HepG2 (cell line): ENCODE measurements around the gene PIK3C2B. TPM values are rescaled to one million over a fixed set of nuclear protein-coding genes. Genes with fewer than 3 reads are reported as not detected.

Experiments used
- ATAC-seq: fragments of 200-7000 bp; cut with Tn5 transposase; 3 replicates; pipeline ENCODE4 v1.9.1; 2020; ENCODE audit warnings: mild to moderate bottlenecking, moderate library complexity
- BruUV-seq: library from RNA; stranded (reverse); fragments of 400-500 nt; replicated peaks from 2 replicates; lab custom pipeline; 2021; lab: Mats Ljungman, UMichigan
- CTCF ChIA-PET: fragments of 300-600 bp; formaldehyde crosslinking; extraction: SDS; loops from one replicate; lab custom pipeline; 2021; ENCODE audit warnings: low total read pairs, inconsistent platforms, low intra/inter-chr PET ratio; lab: Yijun Ruan, JAX
- POLR2A ChIA-PET: fragments of 350-600 bp; sonication (Branson Sonifier 250); formaldehyde crosslinking; loops from one replicate; lab custom pipeline; 2020; ENCODE audit warnings: antibody characterized with exemption, inconsistent platforms; lab: Yijun Ruan, JAX
- DNase-seq: peaks from one replicate; pipeline ENCODE4 v3.0.0-alpha.2; 2015; ENCODE audit warnings: low spot score
- FAIRE-seq: peaks from 3 replicates; lab custom pipeline; 2011; peaks lifted over from hg19 to GRCh38; lab: Jason Lieb, UNC
- H2AFZ ChIP-seq: one replicate; pipeline ENCODE4 v1.6.1; 2011; ENCODE audit warnings: low read length, inconsistent platforms
- H3K27ac ChIP-seq: fragments of 300-600 bp; 3 replicates; pipeline ENCODE4 v1.8.0; 2011; ENCODE audit warnings: mixed run types, mild to moderate bottlenecking, mixed read lengths, low read length, inconsistent platforms; ENCODE audit not compliant: insufficient read depth; ENCODE audit errors: extremely low read length
- H3K27me3 ChIP-seq, 2 experiments: fragments of 200-600 bp in 1 of 2; 2 replicates in 1 of 2; 3 replicates in 1 of 2; pipeline versions ENCODE4 v1.6.0 to v1.8.0; 2011; ENCODE audit warnings: low read length in 2 of 2, mild to moderate bottlenecking in 2 of 2, moderate library complexity in 2 of 2, inconsistent platforms in 1 of 2; ENCODE audit not compliant: insufficient read depth in 2 of 2, control insufficient read depth in 1 of 2
- H3K36me3 ChIP-seq, 2 experiments: fragments of 200-600 bp in 1 of 2; replicated peaks in 1 of 2; 2 replicates in 1 of 2; 3 replicates in 1 of 2; pipeline versions ENCODE4 v1.5.1 to v1.8.0; 2011; ENCODE audit warnings: low read length in 2 of 2, inconsistent platforms in 1 of 2; ENCODE audit not compliant: insufficient read depth in 2 of 2, control insufficient read depth in 1 of 2
- H3K4me1 ChIP-seq: 2 replicates; pipeline ENCODE4 v1.5.1; 2012; ENCODE audit warnings: low read length, inconsistent platforms; ENCODE audit not compliant: insufficient read depth
- H3K4me2 ChIP-seq: 2 replicates; pipeline ENCODE4 v1.6.0; 2011; ENCODE audit warnings: low read depth, low read length, inconsistent platforms
- H3K4me3 ChIP-seq, 3 experiments: fragments of 200-600 bp in 1 of 3; sonication (generic), shearing (Covaris generic) in 1 of 3; replicated peaks in 1 of 3; 2 replicates each; pipeline ENCODE4 v1.5.1; 2011 to 2016; ENCODE audit warnings: low read length in 3 of 3, inconsistent platforms in 2 of 3, low read depth in 2 of 3, mild to moderate bottlenecking in 2 of 3, control low read depth in 1 of 3, mixed read lengths in 1 of 3; ENCODE audit not compliant: insufficient read depth in 1 of 3
- H3K79me2 ChIP-seq: one replicate; pipeline ENCODE4 v1.6.1; 2011; ENCODE audit warnings: low read length, inconsistent platforms; ENCODE audit not compliant: insufficient read depth
- H3K9ac ChIP-seq: 2 replicates; pipeline ENCODE4 v1.6.0; 2011; ENCODE audit warnings: mild to moderate bottlenecking, low read depth, low read length, inconsistent platforms; ENCODE audit not compliant: insufficient read depth
- H3K9me3 ChIP-seq: 2 replicates; pipeline ENCODE4 v1.5.1; 2012; ENCODE audit warnings: mild to moderate bottlenecking, low read length
- H4K20me1 ChIP-seq: 2 replicates; pipeline ENCODE4 v1.6.0; 2011; ENCODE audit warnings: inconsistent platforms, mild to moderate bottlenecking, low read length, moderate library complexity; ENCODE audit not compliant: insufficient read depth
- CCDC6 ChIP-seq: sonication (generic); formaldehyde crosslinking; IDR thresholded peaks from 2 replicates; pipeline ENCODE4 v1.8.1; 2022; ENCODE audit warnings: mild to moderate bottlenecking, missing genetic modification reagents, moderate library complexity
- DR1 ChIP-seq: sonication (generic); formaldehyde crosslinking; IDR thresholded peaks from 2 replicates; pipeline ENCODE4 v1.8.0; 2021; ENCODE audit warnings: mild to moderate bottlenecking, missing genetic modification reagents, inconsistent platforms
- FOXJ3 ChIP-seq: sonication (generic); formaldehyde crosslinking; IDR thresholded peaks from 2 replicates; pipeline ENCODE4 v1.4.0; 2020; ENCODE audit warnings: missing genetic modification reagents, mild to moderate bottlenecking, borderline replicate concordance
- HDAC1 ChIP-seq: sonication (generic); formaldehyde crosslinking; IDR thresholded peaks from 2 replicates; pipeline ENCODE4 v1.5.1; 2020; ENCODE audit warnings: mild to moderate bottlenecking, missing genetic modification reagents
- KDM4B ChIP-seq: sonication (generic); formaldehyde crosslinking; IDR thresholded peaks from 2 replicates; pipeline ENCODE4 v1.4.0; 2020; ENCODE audit warnings: missing genetic modification reagents
- NR3C1 ChIP-seq: sonication (generic); formaldehyde crosslinking; IDR thresholded peaks from 2 replicates; pipeline ENCODE4 v1.4.0; 2020; ENCODE audit warnings: missing genetic modification reagents
- REXO4 ChIP-seq: sonication (generic); formaldehyde crosslinking; IDR thresholded peaks from 2 replicates; pipeline ENCODE4 v1.8.0; 2022; ENCODE audit warnings: missing genetic modification reagents, mild to moderate bottlenecking, borderline replicate concordance
- SSRP1 ChIP-seq: IDR thresholded peaks from 2 replicates; pipeline ENCODE4 v1.6.1; 2016; ENCODE audit warnings: control low read depth
- STAT6 ChIP-seq: sonication (generic); formaldehyde crosslinking; IDR thresholded peaks from 2 replicates; pipeline ENCODE4 v1.4.0; 2020; ENCODE audit warnings: missing genetic modification reagents, mild to moderate bottlenecking, borderline replicate concordance
- TEAD3 ChIP-seq: optimal IDR thresholded peaks from 2 replicates; pipeline ENCODE3; 2016; ENCODE audit warnings: borderline replicate concordance
- YY1 ChIP-seq: IDR thresholded peaks from 2 replicates; pipeline ENCODE4 v1.6.1; 2011; ENCODE audit warnings: low read length, low read depth, moderate library complexity, mild to moderate bottlenecking; ENCODE audit not compliant: insufficient read depth, insufficient replicate concordance
- ZBTB42 ChIP-seq: sonication (generic); formaldehyde crosslinking; IDR thresholded peaks from 2 replicates; pipeline ENCODE4 v1.5.0; 2020; ENCODE audit warnings: mild to moderate bottlenecking, missing genetic modification reagents
- ZNF143 ChIP-seq: sonication (generic); formaldehyde crosslinking; IDR thresholded peaks from 2 replicates; pipeline ENCODE4 v1.4.0; 2020; ENCODE audit warnings: missing genetic modification reagents
- ZNF574 ChIP-seq: sonication (generic); formaldehyde crosslinking; IDR thresholded peaks from 2 replicates; pipeline ENCODE4 v1.4.0; 2020; ENCODE audit warnings: missing genetic modification reagents
- ZNF629 ChIP-seq: sonication (generic); formaldehyde crosslinking; conservative IDR thresholded peaks from 2 replicates; pipeline ENCODE4 v1.5.0; 2020; ENCODE audit warnings: missing genetic modification reagents
- ZNF674 ChIP-seq: sonication (generic); formaldehyde crosslinking; IDR thresholded peaks from 2 replicates; pipeline ENCODE4 v1.5.0; 2020; ENCODE audit warnings: low read depth, mild to moderate bottlenecking, missing genetic modification reagents
- WGBS: methylation state at CpG from one replicate; pipeline ENCODE4 v1.1.6; 2017; ENCODE audit warnings: low lambda C conversion rate; 5-methylcytosine and 5-hydroxymethylcytosine counted together
- in situ Hi-C: cut with HindIII; loops from 2 replicates; pipeline ENCODE4 v1.10.0; 2017; ENCODE audit warnings: low pct_unique_long_range_greater_than_20kb; ENCODE audit not compliant: extremely low pct_ligation_motif_present
- intact Hi-C: fragments of 100-400 bp; cut with micrococcal nuclease; formaldehyde crosslinking; loops from one replicate; pipeline ENCODE4 v1.10.0; 2022; ENCODE audit not compliant: unreplicated experiment
- polyA plus RNA-seq, 8 experiments: library from polyadenylated mRNA; depleted of rRNA in 3 of 8; stranded (reverse) in 7 of 8; unstranded in 1 of 8; fragments of >200 nt; fragmentation: Illumina TruSeq in 4 of 8; extraction: Trizol in 4 of 8; gene quantifications; 2 replicates each; pipeline versions ENCODE4 v1.2.1 to v1.2.3, GENCODE V29; 2011 to 2016; ENCODE audit warnings: low read depth in 4 of 8, missing spikeins in 1 of 8, mixed read lengths in 1 of 8; ENCODE audit not compliant: insufficient read depth in 1 of 8
- total RNA-seq, 5 experiments: library from RNA; depleted of rRNA; stranded (reverse); fragments of >200 nt; fragmentation: Illumina TruSeq; extraction: Trizol; gene quantifications; 2 replicates each; pipeline ENCODE4 v1.2.3, GENCODE V29; 2016; ENCODE audit warnings: low read depth in 1 of 5

PIK3C2B gene
- total and polyA plus RNA-seq, 2 of the 13 experiments (the other 11 are each of a cell fraction or from before 2014, with no cell fraction given) = 3.4 to 4.5 TPM

- POLR2A ChIA-PET = interaction anchor here (1.1 to 1.8 kb wide), 2 partner anchors 10 to 12 kb away, joined by 3 to 7 read pairs; partner anchors contain the start of gene MDM4
Measured at GRCh38 chr1:204528241-204528640, 33.6 kb upstream of the PIK3C2B start.

GRCh38 chr1:204524986-204525385 lies 30.4 kb upstream of the PIK3C2B start:
- BruUV-seq = no TSS peak
- peaks cover 19% of the 10 kb centered on the region for H4K20me1 ChIP-seq
- H3K27me3 ChIP-seq = no peaks in the 10 kb centered on the region
- 87% methylated on average over 3 of the region's 3 CpGs for WGBS
- intact Hi-C loops (no loop called here), in situ Hi-C loops (no loop called here)
- no peak overlapping the region for H2AFZ ChIP-seq
- no peak overlapping the region for H3K4me3 ChIP-seq
- ATAC-seq = no peak
- H3K4me2 ChIP-seq = no peak overlapping the region
- no peak overlapping the region for H3K9ac ChIP-seq
- no peak for FAIRE-seq
- H3K4me1 ChIP-seq = peaks cover 24% of the 10 kb centered on the region
- no peak for DNase-seq
- CTCF ChIA-PET = no interaction called here
- peaks cover 41% of the 10 kb centered on the region for H3K79me2 ChIP-seq
- H3K36me3 ChIP-seq = peaks cover 16 to 54% of the 10 kb centered on the region in 2 experiments
- POLR2A ChIA-PET = interaction anchor here (2.1 kb wide), 1 partner anchor 9 kb away, joined by 16 read pairs; the partner anchor contains the start of gene MDM4
- H3K9me3 ChIP-seq = no peaks in the 10 kb centered on the region
- peak overlapping the region; percentile 32 for H3K27ac ChIP-seq
- TF ChIP-seq TEAD3 (CRISPR knock-in tag) (no peak), DR1 (CRISPR knock-in tag) (no peak), SSRP1 (CRISPR knock-in tag) (no peak), KDM4B (no peak), NR3C1 (no peak), ZNF143 (CRISPR knock-in tag) (no peak), ZBTB42 (CRISPR knock-in tag) (no peak), ZNF574 (CRISPR knock-in tag) (no peak), ZNF674 (CRISPR knock-in tag) (no peak), YY1 (no peak), STAT6 (no peak), REXO4 (CRISPR knock-in tag) (no peak), FOXJ3 (CRISPR knock-in tag) (no peak)

More at GRCh38 chr1:204528241-204528640, 33.6 kb upstream of the PIK3C2B start:
- no peak overlapping the region for H3K4me2 ChIP-seq
- ATAC-seq (no peak; the same call in 2 of the 3 replicates), FAIRE-seq (no peak), DNase-seq (no peak)
- TF ChIP-seq CCDC6 (CRISPR knock-in tag) = no peak
- TF ChIP-seq ZNF629 (CRISPR knock-in tag) = no peak
- no peak for TF ChIP-seq HDAC1
- BruUV-seq = TSS peak; percentile 14
- H3K79me2 ChIP-seq = peaks cover 16% of the 10 kb centered on the region
- WGBS = 100% methylated on average over 1 of the region's 5 CpGs
- CTCF ChIA-PET = no interaction called here
- H3K27me3 ChIP-seq = no peaks in the 10 kb centered on the region
- no peak overlapping the region for H3K9ac ChIP-seq
- H3K9me3 ChIP-seq = no peaks in the 10 kb centered on the region
- no peak overlapping the region for H3K4me3 ChIP-seq
- in situ Hi-C loops = no loop called here
- H3K36me3 ChIP-seq = peaks cover 22 to 77% of the 10 kb centered on the region in 2 experiments
- peaks cover 10% of the 10 kb centered on the region for H4K20me1 ChIP-seq
- intact Hi-C loops = no loop called here
- H3K4me1 ChIP-seq = peaks cover 18% of the 10 kb centered on the region
- H3K27ac ChIP-seq = no peak overlapping the region
- no peak overlapping the region for H2AFZ ChIP-seq
